ENCODE data around the gene DOCK2. TPM values are rescaled to one million over a fixed set of nuclear protein-coding genes. Genes with fewer than 3 reads are reported as not detected.

DOCK2 gene
- total and polyA plus RNA-seq, 9 of the 15 experiments (the other 6 are each of a cell fraction or from before 2014, with no cell fraction given) = 4.5 to 42.6 (median 20.5) TPM

DNA sequence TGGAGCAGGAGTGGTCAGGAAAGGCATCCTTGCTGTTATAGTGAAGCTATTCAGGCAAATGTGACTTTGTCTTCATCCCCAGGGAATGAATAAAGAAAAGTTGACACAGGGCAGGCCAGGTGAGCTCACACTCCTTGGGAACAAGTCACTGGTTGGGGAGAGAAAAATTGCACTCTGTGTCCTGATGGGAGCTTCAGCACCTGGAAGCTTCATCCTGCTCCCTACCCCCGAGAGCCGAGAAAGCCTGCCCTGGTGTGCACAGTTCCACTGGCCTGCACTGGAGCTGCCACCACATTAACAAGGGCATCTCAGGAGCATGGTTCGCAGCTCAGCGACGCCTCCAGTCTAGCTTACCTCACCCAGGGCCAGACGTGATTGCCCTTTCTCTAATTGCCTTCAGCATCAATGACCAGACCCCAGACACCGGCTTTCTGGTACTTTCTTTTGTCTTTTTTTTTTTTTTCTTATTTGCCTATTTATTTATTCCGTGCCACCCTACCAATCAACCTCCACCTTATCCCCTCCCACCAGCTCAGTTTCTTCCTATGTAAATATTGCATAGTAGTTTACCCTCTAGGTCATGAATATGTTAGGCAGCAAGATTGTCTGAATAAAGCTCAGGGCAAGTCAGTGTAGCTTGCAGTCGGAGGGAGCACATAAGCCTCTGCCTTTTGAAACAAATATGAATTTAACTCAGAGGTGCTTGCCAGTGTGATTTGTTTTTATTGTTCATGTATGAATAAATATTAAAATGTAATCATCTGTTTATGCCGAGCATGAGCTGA is 87.4 kb downstream of the DOCK2 start:
- no peaks in the 10 kb centered on the region for H3K9me1 ChIP-seq (ENCODE audit: control insufficient read depth, insufficient read depth, low read length)
- in situ Hi-C loops (cut with MboI) = no loop called here
- no peak for ATAC-seq
- H3K4me1 ChIP-seq (replicated peaks in 1 of 2; ENCODE audit: control insufficient read depth in 2 of 2, insufficient read depth in 2 of 2, low read length in 2 of 2) = no peaks in the 10 kb centered on the region
- H4K20me1 ChIP-seq (replicated peaks; ENCODE audit: control insufficient read depth, insufficient read depth, low read length) = no peaks in the 10 kb centered on the region
- BruUV-seq (replicated peaks) = no TSS peak
- H3K4me2 ChIP-seq (ENCODE audit: insufficient read depth, low read length) = no peak overlapping the region
- DNase-seq (ENCODE audit: extremely low read depth in 1 of 4, low spot score in 3 of 4) = no peak
- 0 out of 3 replicates have a peak, but pooled peaks cover 4% of the 10 kb centered on the region for H3K36me3 ChIP-seq (ENCODE audit: control insufficient read depth, insufficient read depth, low read length)
- no peak for FAIRE-seq
- no peak overlapping the region for H3K9ac ChIP-seq (ENCODE audit: insufficient read depth in 1 of 2, low read depth in 2 of 2, low read length in 2 of 2)
- no peaks in the 10 kb centered on the region for H3K9me3 ChIP-seq (replicated peaks; ENCODE audit: control insufficient read depth, insufficient read depth, low read depth, low read length)
- CTCF ChIA-PET (ENCODE audit: low intra/inter-chr PET ratio) = no interaction called here
- POLR2A ChIA-PET = interaction anchor here (0.9 kb wide), 1 partner anchor 10 kb away, joined by 4 read pairs; no protein-coding TSS in a partner anchor
- no peaks in the 10 kb centered on the region for H3K79me2 ChIP-seq (ENCODE audit: control insufficient read depth, insufficient read depth, low read length)
- H3K27ac ChIP-seq (ENCODE audit: extremely low read depth, low read depth, low read length) = no peak overlapping the region
- no peak for TF ChIP-seq BCOR (IDR thresholded peaks at IDR 0.05)
- no peak for TF ChIP-seq ZNF717 (CRISPR knock-in tag; IDR thresholded peaks at IDR 0.05)
- TF ChIP-seq CBX5 (IDR thresholded peaks at IDR 0.05; ENCODE audit: borderline replicate concordance, low read depth) = no peak
- no peak for TF ChIP-seq CCNT2 (IDR thresholded peaks at IDR 0.05; ENCODE audit: borderline replicate concordance, extremely low read depth, insufficient read length, low read depth, low read length)
- no peak for TF ChIP-seq ZNF124 (CRISPR knock-in tag; IDR thresholded peaks at IDR 0.05)
- no peak for TF ChIP-seq RFX5 (IDR thresholded peaks at IDR 0.05; ENCODE audit: low read depth, low read length)
- TF ChIP-seq ZZZ3 (IDR thresholded peaks at IDR 0.05) = no peak
- TF ChIP-seq, protein P1, sequence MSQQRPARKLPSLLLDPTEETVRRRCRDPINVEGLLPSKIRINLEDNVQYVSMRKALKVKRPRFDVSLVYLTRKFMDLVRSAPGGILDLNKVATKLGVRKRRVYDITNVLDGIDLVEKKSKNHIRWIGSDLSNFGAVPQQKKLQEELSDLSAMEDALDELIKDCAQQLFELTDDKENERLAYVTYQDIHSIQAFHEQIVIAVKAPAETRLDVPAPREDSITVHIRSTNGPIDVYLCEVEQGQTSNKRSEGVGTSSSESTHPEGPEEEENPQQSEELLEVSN (IDR thresholded peaks at IDR 0.05; ENCODE audit: borderline replicate concordance in 1 of 2, extremely low read depth in 1 of 2, insufficient read depth in 1 of 2, insufficient read length in 1 of 2, low read depth in 1 of 2, low read length in 1 of 2, poor library complexity in 1 of 2, severe bottlenecking in 1 of 2) = no peak
- no peak for TF ChIP-seq ZFP36 (IDR thresholded peaks at IDR 0.05; ENCODE audit: low read depth, low read length, partially characterized antibody)
- no peak for TF ChIP-seq POLR2AphosphoS5 (IDR thresholded peaks at IDR 0.05; ENCODE audit: control insufficient read depth, insufficient read depth, low read depth, low read length)
- no peak for TF ChIP-seq TAF9B (IDR thresholded peaks at IDR 0.05; ENCODE audit: partially characterized antibody)
- H3K27me3 ChIP-seq (ENCODE audit: control insufficient read depth in 2 of 2, insufficient read depth in 2 of 2, low read length in 2 of 2) = no peaks in the 10 kb centered on the region
- WGBS (ENCODE audit: insufficient coverage, low coverage, missing lambda C conversion rate) = 49% methylated on average over 9 of the region's 10 CpGs
- no peak overlapping the region for H2AFZ ChIP-seq (ENCODE audit: low read depth, low read length)
- H3K4me3 ChIP-seq = no peak overlapping the region
- intact Hi-C loops (cut with micrococcal nuclease) = no loop called here

All from K562 (cell line).